RWPE1 (cell line): ENCODE results near the gene FRMD3.
A peak's percentile ranks its signal among the peaks of the same experiment; 100 is the strongest.

Experiments used
- CTCF ChIA-PET: fragments of 350-600 bp; sonication (Branson Sonifier 250); formaldehyde crosslinking; extraction: SDS; loops from one replicate; lab custom pipeline; 2021; lab: Yijun Ruan, JAX
- POLR2A ChIA-PET: fragments of 400-600 bp; formaldehyde crosslinking; extraction: SDS; loops from one replicate; lab custom pipeline; 2020; ENCODE audit warnings: antibody characterized with exemption; ENCODE audit not compliant: low non-redundant PET; lab: Yijun Ruan, JAX
- DNase-seq: peaks from one replicate; pipeline ENCODE4 v3.0.0; 2012; ENCODE audit warnings: low spot score
- H3K27ac ChIP-seq: fragments of 450-650 bp; 2 replicates; pipeline ENCODE4 v1.5.1; 2017
- TF ChIP-seq, protein P1 (sequence below): fragments of 450-650 bp; conservative IDR thresholded peaks from 2 replicates; pipeline ENCODE4 v1.5.1; 2017; ENCODE audit warnings: low read depth, mild to moderate bottlenecking

The FRMD3 gene

DNA sequence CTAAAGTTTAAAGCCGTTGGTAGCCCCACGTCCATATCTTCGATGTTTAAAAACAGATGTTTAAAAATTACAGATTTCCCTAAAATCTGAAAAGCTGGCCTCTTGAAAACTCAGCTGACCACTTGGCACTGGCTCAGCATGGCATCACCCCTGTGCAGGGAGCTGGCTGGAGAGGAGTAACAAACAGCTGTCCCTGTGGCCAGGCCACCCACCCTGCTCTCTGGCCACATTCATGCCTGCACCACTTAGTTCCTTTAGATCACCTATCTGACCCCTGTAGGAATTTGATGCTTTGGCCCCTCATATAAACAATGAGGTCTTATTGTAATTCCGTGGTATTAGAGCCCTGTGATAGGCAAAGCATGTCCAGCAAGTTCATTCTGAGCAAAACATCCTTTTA, 107.5 kb downstream of the FRMD3 start:
- CTCF ChIA-PET: interaction anchor here (0.6 kb wide), 1 partner anchor 1694 kb away, joined by 3 read pairs; no protein-coding TSS in a partner anchor

DNA sequence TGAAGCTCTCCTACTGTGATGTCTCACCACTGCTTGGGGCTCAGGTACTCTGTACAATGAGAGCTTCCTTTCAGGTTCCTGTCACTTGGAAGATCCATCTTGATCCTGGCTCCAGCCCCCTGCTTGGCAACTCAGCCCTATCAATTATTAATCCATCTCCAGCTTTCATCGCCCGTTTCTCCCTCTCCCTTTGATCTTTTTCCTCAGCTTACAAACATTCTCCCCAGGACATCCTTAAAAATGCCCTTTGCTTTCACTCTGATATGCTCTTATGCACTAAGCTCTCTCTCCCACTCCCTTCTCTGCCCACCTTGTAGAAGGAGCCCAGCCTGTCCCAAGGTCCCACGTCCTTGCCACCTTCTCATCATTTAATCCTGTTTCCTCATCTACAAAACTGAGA, 109.0 kb downstream of the FRMD3 start:
- POLR2A ChIA-PET: no interaction called here
- no peak for DNase-seq
- no peak overlapping the region for H3K27ac ChIP-seq
- TF ChIP-seq, protein P1, sequence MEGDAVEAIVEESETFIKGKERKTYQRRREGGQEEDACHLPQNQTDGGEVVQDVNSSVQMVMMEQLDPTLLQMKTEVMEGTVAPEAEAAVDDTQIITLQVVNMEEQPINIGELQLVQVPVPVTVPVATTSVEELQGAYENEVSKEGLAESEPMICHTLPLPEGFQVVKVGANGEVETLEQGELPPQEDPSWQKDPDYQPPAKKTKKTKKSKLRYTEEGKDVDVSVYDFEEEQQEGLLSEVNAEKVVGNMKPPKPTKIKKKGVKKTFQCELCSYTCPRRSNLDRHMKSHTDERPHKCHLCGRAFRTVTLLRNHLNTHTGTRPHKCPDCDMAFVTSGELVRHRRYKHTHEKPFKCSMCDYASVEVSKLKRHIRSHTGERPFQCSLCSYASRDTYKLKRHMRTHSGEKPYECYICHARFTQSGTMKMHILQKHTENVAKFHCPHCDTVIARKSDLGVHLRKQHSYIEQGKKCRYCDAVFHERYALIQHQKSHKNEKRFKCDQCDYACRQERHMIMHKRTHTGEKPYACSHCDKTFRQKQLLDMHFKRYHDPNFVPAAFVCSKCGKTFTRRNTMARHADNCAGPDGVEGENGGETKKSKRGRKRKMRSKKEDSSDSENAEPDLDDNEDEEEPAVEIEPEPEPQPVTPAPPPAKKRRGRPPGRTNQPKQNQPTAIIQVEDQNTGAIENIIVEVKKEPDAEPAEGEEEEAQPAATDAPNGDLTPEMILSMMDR: no peak
- CTCF ChIA-PET: interaction anchor here (0.6 to 1.0 kb wide), 2 partner anchors 42 to 335 kb away, joined by 3 read pairs; no protein-coding TSS in a partner anchor

More for the DNA sequence above, 107.5 kb downstream of the FRMD3 start:
- DNase-seq: no peak
- TF ChIP-seq, protein P1: no peak
- no peak overlapping the region for H3K27ac ChIP-seq
- POLR2A ChIA-PET: no interaction called here

DNA sequence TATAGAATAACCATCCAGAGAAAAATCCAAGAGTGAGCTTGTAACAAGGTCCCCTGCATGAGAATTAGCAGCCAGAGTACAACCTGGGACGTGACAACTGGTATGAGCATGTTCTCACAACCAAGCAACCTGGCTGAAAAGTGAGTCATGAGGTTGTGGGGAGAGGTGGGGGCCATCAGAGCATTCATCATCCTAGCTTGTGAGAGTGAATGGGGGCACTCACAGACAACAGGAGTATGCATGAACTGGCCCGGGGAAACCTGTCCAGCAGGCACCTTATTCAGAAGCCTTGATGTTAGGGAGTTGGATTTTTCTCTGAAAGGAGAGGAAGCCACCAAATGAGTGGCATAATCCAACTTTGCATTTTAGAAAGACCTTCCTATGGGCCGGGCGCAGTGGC, 113.0 kb downstream of the FRMD3 start:
- CTCF ChIA-PET: no interaction called here

DNA sequence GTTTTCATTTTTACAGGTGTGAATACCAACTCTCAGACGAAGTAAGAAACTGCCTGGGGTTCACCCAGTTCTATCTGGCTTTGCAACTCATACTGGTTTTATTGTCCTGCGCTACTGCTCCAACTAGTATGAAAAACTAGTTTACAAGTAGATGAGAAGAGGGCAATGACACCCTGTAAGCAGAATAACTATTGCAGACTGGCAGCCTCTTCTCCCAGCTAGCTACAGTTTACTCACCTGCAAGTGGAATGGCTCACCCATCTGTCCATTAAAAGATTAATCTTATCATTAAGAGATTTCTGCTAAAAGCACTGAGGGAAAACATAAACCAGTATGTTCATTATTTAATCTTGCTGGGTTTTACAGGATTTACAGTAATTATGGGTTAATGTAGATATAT, 113.4 kb downstream of the FRMD3 start:
- H3K27ac ChIP-seq: no peak overlapping the region
- TF ChIP-seq, protein P1: no peak
- CTCF ChIA-PET: no interaction called here
- POLR2A ChIA-PET: no interaction called here
- DNase-seq: no peak

More for the DNA sequence above, 113.0 kb downstream of the FRMD3 start:
- TF ChIP-seq, protein P1: no peak
- peak; percentile 38 for DNase-seq
- POLR2A ChIA-PET: no interaction called here
- no peak overlapping the region for H3K27ac ChIP-seq

DNA sequence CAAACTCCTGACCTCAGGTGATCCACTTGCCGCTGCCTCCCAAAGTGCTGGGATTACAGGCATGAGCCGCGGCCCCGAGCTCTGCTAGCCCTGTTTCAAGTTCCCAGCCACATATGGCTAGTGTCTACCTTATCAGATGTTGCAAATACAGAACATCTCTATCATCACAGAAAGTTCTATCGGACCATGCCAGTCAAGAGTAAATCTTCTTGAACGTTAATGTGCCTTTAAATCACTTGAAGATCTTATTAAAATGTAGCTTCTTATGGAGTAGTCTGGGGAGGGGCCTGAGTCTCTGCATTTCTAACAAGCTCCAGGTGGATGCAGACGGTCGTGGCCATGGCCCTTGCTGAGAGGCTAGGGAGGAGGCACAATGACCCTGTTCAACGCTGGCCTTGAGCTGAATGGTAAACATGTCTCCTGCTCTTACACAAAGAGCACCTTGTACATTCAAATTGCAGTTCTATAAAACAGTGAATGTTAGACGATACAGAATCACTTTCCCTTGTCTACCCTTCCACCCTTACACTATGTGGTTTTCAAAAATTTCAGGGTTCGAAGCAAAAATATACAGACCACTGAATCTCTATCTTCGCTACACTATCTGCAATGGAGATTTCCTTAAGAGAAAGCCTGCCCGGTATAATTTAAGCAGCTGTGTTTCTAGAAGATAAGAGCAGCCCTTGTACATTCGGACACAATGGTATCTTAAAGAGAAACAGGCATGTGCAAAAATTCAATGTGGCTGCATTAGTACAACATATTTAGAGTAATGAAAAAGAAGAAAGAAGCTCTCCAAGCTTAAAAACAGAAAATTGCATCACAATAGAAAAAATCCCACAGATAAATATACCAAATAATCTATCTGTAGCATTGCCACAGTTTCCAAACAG, 114.1 kb downstream of the FRMD3 start:
- H3K27ac ChIP-seq: no peak overlapping the region
- ChIA-PET CTCF (interaction anchor here (0.6 to 0.7 kb wide), 2 partner anchors 311 to 332 kb away, joined by 3 read pairs; no protein-coding TSS in a partner anchor), POLR2A (no interaction called here)
- DNase-seq: no peak
- TF ChIP-seq, protein P1: no peak

DNA sequence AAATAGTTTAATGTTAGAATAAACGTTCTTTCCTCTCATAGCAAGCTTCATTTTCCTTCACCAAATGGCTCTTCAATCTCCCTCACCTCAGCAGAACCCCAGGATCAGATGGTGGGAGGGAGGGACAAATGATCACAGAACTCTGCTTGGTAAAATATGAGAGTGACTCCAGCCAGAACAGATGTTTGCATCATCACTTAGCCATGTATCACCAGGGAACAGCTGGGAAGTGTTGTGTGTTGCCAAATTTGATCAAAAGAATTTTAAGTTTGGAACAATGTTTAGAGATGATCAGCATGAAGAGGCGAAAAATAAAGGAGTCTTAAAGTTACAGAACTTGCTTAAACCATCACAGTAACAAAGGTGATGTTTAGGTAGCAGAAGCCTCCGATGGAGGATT, 115.7 kb downstream of the FRMD3 start:
- POLR2A ChIA-PET: no interaction called here
- TF ChIP-seq, protein P1: no peak
- H3K27ac ChIP-seq: no peak overlapping the region
- no peak for DNase-seq
- CTCF ChIA-PET: no interaction called here
